Natural killer cell (primary cell): Measurements from ENCODE around the gene F2. TPM values are rescaled to one million over a fixed set of nuclear protein-coding genes. Genes with fewer than 3 reads are reported as not detected.

Experiments used
- ATAC-seq, 3 donors: fragments of 150-1000 bp in 2 of 3; fragments of 200-7000 bp in 1 of 3; cut with Tn5 transposase; 1 replicate in 1 of 3; 2 replicates in 2 of 3; pipeline ENCODE4 v1.10.0; 2021; ENCODE audit warnings: mild to moderate bottlenecking in 2 of 3, moderate library complexity in 2 of 3
- DNase-seq, 2 donors: peaks; one replicate each; pipeline versions ENCODE4 v3.0.0 to v3.0.0-alpha.2; 2013 to 2021; ENCODE audit warnings: mixed read lengths in 1 of 2
- H3K27ac ChIP-seq: one replicate; pipeline ENCODE4 v1.5.1; 2013; ENCODE audit warnings: mild to moderate bottlenecking, low read length
- H3K27me3 ChIP-seq: one replicate; pipeline ENCODE4 v1.6.1; 2013; ENCODE audit warnings: low read length; ENCODE audit not compliant: control insufficient read depth, insufficient read depth
- H3K36me3 ChIP-seq: one replicate; pipeline ENCODE4 v1.6.1; 2013; ENCODE audit warnings: low read length; ENCODE audit not compliant: control insufficient read depth, insufficient read depth
- H3K4me1 ChIP-seq: one replicate; pipeline ENCODE4 v1.6.1; 2013; ENCODE audit warnings: low read length; ENCODE audit not compliant: control insufficient read depth, insufficient read depth
- H3K4me3 ChIP-seq: one replicate; pipeline ENCODE4 v1.5.1; 2013; ENCODE audit warnings: low read length
- H3K9me3 ChIP-seq: one replicate; pipeline ENCODE4 v1.6.1; 2013; ENCODE audit warnings: low read length; ENCODE audit not compliant: control insufficient read depth, insufficient read depth
- H3K27ac Mint-ChIP-seq, 2 donors: one replicate each; pipeline ENCODE4 v1.8.0; 2022; ENCODE audit warnings: mild to moderate bottlenecking in 2 of 2, mixed read lengths in 2 of 2, moderate library complexity in 1 of 2
- H3K27me3 Mint-ChIP-seq, 2 donors: one replicate each; pipeline ENCODE4 v1.8.0; 2022; ENCODE audit warnings: low read depth in 2 of 2, mixed read lengths in 2 of 2
- H3K36me3 Mint-ChIP-seq: one replicate; pipeline ENCODE4 v1.8.0; 2022; ENCODE audit warnings: mixed read lengths
- H3K4me1 Mint-ChIP-seq, 2 donors: one replicate each; pipeline ENCODE4 v1.8.0; 2022; ENCODE audit warnings: mixed read lengths in 2 of 2
- H3K4me3 Mint-ChIP-seq: one replicate; pipeline ENCODE4 v1.8.0; 2022; ENCODE audit warnings: mild to moderate bottlenecking, moderate library complexity, mixed read lengths
- H3K9me3 Mint-ChIP-seq, 2 donors: one replicate each; pipeline ENCODE4 v1.8.0; 2022; ENCODE audit warnings: mixed read lengths in 2 of 2
- CTCF ChIP-seq: fragments of 200-600 bp; IDR thresholded peaks from one replicate; pipeline ENCODE4 v1.8.0; 2022; ENCODE audit warnings: antibody characterized with exemption
- WGBS: methylation state at CpG from one replicate; pipeline ENCODE4 v1.1.7; 2013; ENCODE audit warnings: missing lambda C conversion rate; ENCODE audit not compliant: insufficient coverage; 5-methylcytosine and 5-hydroxymethylcytosine counted together
- intact Hi-C: fragments of 100-400 bp; cut with micrococcal nuclease; formaldehyde crosslinking; loops from one replicate; pipeline ENCODE4 v1.14.2; 2022
- total RNA-seq, 4 donors: library from RNA; stranded (reverse); fragments of 120-200 nt in 1 of 4; gene quantifications; one replicate each; pipeline versions ENCODE4 v1.2.3 to v1.2.4, GENCODE V29; 2013 to 2022

The F2 gene
- total RNA-seq, 3 donors from 2014 or later (not counting 1 experiment from before 2014, with no cell fraction given): 0.14 TPM; not detected in 2

- H3K27ac Mint-ChIP-seq: no peak overlapping the region
- H3K9me3 ChIP-seq: no peaks in the 10 kb centered on the region
- TF ChIP-seq CTCF: no peak
- intact Hi-C loops: no loop called here
- no peaks in the 10 kb centered on the region for H3K4me1 ChIP-seq
- ATAC-seq (no peak), DNase-seq (no peak)
- H3K27me3 Mint-ChIP-seq: no peaks in the 10 kb centered on the region
- H3K4me3 ChIP-seq: no peak overlapping the region
- no peaks in the 10 kb centered on the region for H3K27me3 ChIP-seq
- no peak overlapping the region for H3K4me3 Mint-ChIP-seq
- H3K9me3 Mint-ChIP-seq: no peaks in the 10 kb centered on the region
- H3K27ac ChIP-seq: no peak overlapping the region
- peaks cover 27% of the 10 kb centered on the region for H3K36me3 Mint-ChIP-seq
- peaks cover 72% of the 10 kb centered on the region for H3K36me3 ChIP-seq
- H3K4me1 Mint-ChIP-seq: no peaks in the 10 kb centered on the region
These were observed 43.2 kb downstream of the F2 start for GRCh38 chr11:46762248-46762647.

DNA sequence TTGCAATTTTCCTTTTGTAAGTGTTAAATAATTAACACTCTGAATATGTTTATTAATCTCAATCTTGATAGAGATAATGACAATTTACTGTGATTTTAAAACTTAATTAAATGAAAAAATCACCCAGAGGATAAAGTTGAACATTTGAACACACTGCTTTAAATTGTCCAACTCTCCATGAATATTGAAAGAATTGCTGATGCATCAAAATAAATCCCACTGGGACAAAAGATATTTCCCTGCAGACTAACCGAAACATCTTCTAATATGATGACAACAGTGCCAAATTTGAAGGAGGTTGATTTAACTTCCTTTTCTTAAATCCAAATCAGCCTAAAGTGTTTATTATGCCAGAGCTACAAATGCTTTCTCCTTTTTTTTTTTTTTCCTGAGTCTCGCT lies 47.6 kb downstream of the F2 start:
- WGBS: 100% methylated on average over 1 of the region's 2 CpGs

DNA sequence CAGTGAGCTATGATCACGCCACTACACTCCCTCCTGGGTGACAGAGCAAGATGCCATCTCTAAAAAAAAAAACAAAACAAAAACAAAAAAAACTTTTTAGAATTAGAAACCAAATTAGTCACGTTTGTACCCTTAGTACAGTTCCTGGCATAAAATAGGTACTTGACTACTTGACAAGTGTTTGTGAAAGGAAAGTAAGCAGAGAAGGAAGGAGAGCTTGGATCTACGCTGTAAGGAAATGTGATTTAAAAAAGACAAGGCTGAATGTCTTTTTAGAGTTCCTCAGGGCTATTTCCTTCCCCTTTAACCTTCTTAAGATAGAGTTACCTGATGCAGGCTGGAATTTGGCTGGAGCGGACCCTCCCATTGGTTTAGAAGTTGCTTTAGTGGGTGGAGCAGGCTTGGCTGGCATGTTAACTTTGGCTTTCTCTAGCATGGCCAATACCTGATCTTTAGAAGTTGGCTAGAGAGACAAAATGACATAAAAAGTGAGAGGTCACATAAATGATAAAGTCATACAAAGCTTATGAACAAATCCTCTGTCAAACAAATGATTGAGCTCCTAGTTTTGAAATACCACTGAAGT lies 50.7 kb downstream of the F2 start:
- Mint-ChIP-seq H3K4me1 (no peaks in the 10 kb centered on the region), H3K9me3 (no peaks in the 10 kb centered on the region), H3K4me3 (no peak overlapping the region), H3K27me3 (no peaks in the 10 kb centered on the region), H3K36me3 (no peaks in the 10 kb centered on the region), H3K27ac (no peak overlapping the region)
- H3K4me1 ChIP-seq: no peaks in the 10 kb centered on the region
- no peak for ATAC-seq
- WGBS: 100% methylated on average over 3 of the region's 4 CpGs
- H3K4me3 ChIP-seq: no peak overlapping the region
- H3K9me3 ChIP-seq: no peaks in the 10 kb centered on the region
- H3K27ac ChIP-seq: no peak overlapping the region
- DNase-seq: no peak
- peaks cover 50% of the 10 kb centered on the region for H3K36me3 ChIP-seq
- no peak for TF ChIP-seq CTCF
- intact Hi-C loops: no loop called here
- H3K27me3 ChIP-seq: no peaks in the 10 kb centered on the region

More for the DNA sequence above, 47.6 kb downstream of the F2 start:
- Histone ChIP-seq H3K4me1 (no peaks in the 10 kb centered on the region), H3K9me3 (no peaks in the 10 kb centered on the region), H3K4me3 (no peak overlapping the region), H3K36me3 (peaks cover 70% of the 10 kb centered on the region), H3K27me3 (no peaks in the 10 kb centered on the region), H3K27ac (no peak overlapping the region)
- no peak overlapping the region for H3K4me3 Mint-ChIP-seq
- peaks cover 18% of the 10 kb centered on the region for H3K36me3 Mint-ChIP-seq
- H3K27me3 Mint-ChIP-seq: no peaks in the 10 kb centered on the region
- TF ChIP-seq CTCF: no peak
- H3K9me3 Mint-ChIP-seq: no peaks in the 10 kb centered on the region
- intact Hi-C loops: no loop called here
- no peak for DNase-seq
- H3K27ac Mint-ChIP-seq: no peak overlapping the region
- no peak for ATAC-seq
- H3K4me1 Mint-ChIP-seq: no peaks in the 10 kb centered on the region

DNA sequence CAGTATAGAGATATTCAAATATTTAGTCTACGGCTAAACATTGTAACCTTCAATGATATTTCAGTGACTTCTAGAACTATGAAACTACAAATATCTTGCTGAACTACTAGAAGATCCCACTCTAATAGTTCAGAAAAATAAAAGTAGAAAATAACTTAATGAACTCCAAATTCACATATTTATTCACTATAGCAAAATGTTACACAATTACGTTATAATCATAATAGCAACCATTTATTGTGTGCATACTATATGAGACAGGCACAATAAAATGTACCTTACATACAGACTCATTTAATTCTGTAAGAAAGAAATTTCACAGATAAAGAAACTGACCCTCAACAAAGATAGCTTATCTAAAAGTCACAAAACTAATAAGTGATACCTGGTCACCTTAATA lies 57.9 kb downstream of the F2 start:
- DNase-seq: no peak
- TF ChIP-seq CTCF: no peak
- H3K36me3 ChIP-seq: peaks cover 43% of the 10 kb centered on the region
- no CpG with 5 or more reads among the region's 2 CpGs for WGBS
- H3K27me3 Mint-ChIP-seq: no peaks in the 10 kb centered on the region
- peaks cover 6% of the 10 kb centered on the region for H3K36me3 Mint-ChIP-seq
- H3K27ac Mint-ChIP-seq: no peak overlapping the region
- H3K27me3 ChIP-seq: no peaks in the 10 kb centered on the region
- no peaks in the 10 kb centered on the region for H3K9me3 Mint-ChIP-seq
- intact Hi-C loops: no loop called here
- no peaks in the 10 kb centered on the region for H3K4me1 ChIP-seq
- ATAC-seq: no peak
- no peak overlapping the region for H3K4me3 Mint-ChIP-seq
- H3K4me1 Mint-ChIP-seq: no peaks in the 10 kb centered on the region
- H3K4me3 ChIP-seq: no peak overlapping the region
- no peaks in the 10 kb centered on the region for H3K9me3 ChIP-seq
- H3K27ac ChIP-seq: no peak overlapping the region
